T-helper 2 cell treated with Interferon-gamma antibody and Interleukin-4, amounts not matched to agents 100 ng/mL and 5 ng/mL, for 36 hours (primary cell): ENCODE results near the gene SRD5A2. TPM values are rescaled to one million over a fixed set of nuclear protein-coding genes. Genes with fewer than 3 reads are reported as not detected.

Source experiments
- intact Hi-C: fragments of 100-400 bp; cut with micrococcal nuclease; formaldehyde crosslinking; loops from one replicate; pipeline ENCODE4 v1.15.1; 2023
- total RNA-seq: library from RNA; stranded (reverse); gene quantifications from 2 replicates; pipeline ENCODE4 v1.2.3, GENCODE V29; 2022

Gene SRD5A2, protein sequence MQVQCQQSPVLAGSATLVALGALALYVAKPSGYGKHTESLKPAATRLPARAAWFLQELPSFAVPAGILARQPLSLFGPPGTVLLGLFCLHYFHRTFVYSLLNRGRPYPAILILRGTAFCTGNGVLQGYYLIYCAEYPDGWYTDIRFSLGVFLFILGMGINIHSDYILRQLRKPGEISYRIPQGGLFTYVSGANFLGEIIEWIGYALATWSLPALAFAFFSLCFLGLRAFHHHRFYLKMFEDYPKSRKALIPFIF
- total RNA-seq, result 0.05 TPM in 2 replicates

DNA sequence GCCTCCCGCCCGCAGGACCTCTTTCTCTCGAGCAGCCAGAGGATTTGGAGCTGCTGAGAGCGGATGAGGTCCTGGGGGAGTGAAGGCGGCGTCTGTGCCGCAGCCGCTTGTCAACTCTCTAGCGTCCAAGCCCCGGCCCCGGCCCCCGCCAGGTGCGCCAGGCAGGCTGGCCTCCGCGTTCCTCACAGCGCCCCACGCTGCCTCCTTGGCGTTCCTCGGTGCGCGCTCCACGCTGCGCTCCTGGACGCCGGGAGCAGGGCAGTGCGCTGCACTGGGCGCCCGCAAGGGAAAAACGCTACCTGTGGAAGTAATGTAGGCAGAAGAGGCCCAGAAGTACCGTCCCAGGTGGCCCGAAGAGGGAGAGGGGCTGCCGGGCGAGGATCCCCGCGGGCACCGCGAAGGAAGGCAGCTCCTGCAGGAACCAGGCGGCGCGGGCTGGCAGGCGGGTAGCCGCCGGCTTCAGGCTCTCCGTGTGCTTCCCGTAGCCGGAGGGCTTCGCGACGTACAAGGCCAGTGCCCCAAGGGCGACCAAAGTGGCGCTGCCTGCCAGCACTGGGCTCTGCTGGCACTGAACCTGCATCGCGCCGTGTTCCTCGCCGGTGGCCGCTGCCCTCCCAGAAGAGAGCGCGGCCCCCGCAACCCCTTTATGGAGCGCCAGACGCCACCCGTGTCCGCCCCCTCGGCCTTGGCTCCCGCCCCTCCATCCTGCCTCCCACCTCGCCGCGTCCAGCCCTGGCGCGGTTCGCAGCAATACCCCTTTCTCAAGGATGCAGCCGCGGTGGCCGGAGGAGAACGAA lies at the start of gene SRD5A2:
Gene SRD5A2, minus strand, starts transcription at position 618 of the 797 bp plus-strand sequence. Its CDS starts 38 bp downstream, at position 580.
- intact Hi-C loops, result no loop called here

DNA sequence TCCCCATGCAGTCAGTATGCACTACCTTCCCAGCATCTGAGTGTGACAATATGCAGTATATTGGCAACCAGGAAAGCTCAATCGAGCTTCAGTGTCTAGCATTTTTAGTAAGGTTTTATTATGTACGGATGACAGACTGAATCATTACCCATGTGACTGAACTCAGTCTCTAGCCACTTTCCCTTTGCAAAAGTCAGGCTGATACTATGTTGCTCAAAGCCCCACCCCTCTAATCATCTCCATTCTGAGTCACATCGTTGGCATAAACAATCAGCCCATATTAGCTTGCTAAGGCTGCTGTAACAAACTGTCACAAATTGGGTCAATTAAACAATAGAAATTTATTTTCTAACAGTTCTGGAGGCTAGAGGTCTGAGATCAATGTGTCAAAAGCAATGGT lies 25.8 kb upstream of the SRD5A2 start:
- intact Hi-C loops, result no loop called here

DNA sequence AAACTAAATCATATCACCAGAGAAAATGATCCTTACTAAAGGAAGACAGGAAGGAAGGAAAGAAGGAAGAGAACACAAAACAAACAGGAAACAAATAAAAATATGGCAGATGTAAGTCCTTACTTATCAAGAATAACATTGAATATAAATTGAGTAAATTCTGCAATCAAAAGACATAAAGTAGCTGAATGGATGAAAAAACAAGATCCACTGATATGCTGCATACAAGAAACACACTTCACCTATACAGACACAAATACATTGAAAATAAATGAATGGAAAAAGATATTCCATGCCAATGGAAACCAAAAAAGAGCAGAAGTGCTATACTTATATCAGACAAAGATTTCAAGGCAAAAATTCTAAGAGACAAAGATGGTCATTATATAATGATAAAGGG lies 18.0 kb upstream of the SRD5A2 start:
- intact Hi-C loops, result no loop called here

DNA sequence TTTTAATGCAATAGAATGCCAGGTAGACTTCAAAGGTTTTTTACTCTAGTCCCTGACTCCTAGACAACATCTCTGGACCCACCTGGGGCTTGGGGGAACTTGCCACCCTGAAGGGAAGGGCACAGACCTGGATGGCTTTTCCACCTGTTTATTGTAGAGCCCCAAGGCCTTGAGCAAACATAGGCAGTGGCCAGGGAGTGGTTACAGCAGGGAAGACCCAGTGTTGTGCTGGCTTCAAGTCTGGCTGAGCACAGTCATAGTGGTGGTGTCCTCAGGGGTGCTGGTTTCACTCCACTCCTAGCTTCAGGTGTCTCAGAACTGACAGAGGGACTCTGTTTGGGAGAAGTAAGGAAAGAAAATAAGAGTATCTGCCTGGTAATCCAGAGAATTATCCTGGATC lies 5.5 kb upstream of the SRD5A2 start:
- intact Hi-C loops, result no loop called here

DNA sequence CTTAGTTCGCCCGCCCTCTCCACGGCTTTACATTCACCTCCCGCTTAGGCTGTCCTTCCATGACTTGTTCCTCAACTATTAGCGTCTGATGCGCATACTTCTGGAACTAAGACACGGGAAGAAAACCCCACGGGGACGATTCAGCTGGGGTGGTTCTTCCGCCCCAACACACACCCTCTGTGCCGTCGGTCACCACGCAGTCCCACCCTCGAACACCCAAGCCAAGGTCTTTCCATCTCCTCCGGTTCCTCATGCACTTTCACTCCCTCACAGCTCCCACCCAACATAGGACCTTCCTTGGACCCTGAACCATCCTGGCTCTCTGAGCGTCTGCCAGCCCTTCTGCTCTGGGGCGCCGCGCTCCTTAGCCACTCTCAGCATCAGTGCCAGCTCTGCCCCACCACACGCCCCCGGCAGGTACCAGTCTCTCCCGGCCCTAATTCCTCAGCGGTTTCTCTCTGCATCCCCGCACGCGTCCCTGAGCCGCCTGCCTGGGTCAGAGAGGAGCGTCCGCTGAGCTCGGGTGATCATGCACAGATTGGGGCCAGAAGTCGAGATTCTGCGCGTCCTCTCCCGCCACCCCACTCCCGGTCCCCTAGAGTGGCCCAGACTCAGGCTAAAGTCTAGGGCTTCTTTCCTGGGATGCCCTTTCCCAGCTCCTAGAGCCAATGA lies 522 bp upstream of the SRD5A2 start:
- intact Hi-C loops, result no loop called here

DNA sequence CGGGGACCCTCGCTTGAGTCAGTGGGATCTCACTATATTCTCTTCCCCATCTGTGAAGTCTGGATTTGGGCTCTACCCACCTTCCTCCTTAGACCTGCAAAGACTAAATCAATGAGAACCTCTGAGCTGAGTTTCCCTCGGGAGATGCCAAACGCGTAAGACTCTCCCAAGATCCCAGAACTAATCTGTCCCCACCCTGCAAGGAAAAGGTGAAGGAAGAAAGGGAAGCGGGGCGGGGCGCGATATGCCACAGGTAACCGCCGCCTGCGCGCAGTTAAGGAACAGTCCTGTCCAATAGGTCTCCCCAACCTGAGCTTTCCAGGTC lies 780 bp downstream of the SRD5A2 start:
- intact Hi-C loops, result no loop called here

DNA sequence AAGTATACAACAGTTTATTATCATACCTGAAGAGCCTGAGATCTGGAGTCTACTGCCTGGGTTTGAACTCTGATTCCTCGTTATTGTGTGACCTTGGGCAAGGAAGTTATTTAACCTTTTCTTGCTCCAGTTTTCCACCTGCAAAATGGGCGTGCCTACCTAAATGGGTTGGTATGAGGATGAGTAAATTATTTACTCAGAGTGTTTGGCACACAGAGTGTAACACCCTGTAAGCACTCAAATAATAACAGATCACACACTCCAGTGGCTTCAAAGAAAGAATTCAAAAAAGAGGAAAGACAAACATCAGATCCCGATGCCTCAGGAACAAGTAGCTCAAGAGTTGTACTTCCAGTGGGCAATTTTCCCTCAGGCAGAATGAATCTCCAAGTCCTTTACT lies 2.4 kb downstream of the SRD5A2 start:
- intact Hi-C loops, result no loop called here

DNA sequence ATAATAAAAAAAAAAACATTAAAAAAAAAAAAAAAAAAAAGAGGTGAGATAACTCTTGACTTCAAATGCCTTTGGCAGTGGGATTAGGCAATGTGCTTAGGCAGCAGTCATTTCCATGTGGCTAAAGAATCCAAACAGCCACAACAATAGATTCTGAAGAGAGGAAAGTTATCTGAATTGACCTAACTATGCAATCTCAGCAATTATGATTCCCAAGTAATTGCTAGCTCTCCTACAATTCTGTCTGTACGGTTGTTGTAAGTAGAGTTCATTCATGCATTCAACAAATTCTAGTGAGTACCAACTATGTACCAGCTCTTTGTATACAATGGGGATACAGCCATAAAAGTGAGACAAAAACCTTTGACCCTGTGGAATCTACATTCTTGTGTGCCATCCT lies 3.6 kb downstream of the SRD5A2 start:
- intact Hi-C loops, result no loop called here

DNA sequence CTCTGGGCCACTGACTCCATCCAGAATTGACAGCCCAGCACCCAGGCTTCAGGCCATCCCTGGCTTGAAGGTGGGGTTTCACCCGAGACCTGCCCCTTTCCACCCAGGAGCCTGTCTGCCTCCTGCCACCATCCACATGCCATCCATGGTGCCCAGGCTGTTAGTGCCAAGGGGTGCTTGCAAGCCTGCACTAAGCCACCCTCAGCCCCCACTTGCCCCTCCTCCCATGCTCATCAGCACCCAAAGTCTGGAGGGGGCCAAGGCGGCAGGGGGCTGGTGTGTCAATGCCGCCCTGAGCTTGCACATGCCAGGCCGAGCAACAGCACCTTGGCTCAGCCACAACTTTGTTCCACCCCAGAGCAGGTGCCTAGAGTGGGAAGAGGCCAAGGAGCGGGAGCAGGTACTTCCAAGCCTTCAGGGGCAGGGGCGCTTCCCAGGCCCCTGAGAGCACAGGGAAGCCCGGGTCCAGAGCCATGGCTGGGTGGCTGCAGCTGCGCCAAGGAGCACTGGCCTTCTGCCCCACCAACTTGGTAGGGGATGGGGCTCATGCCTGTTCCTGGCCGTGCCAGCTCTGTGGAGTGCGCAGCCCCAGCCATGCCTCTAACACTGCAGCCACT lies 12.0 kb downstream of the SRD5A2 start:
- intact Hi-C loops, result no loop called here

DNA sequence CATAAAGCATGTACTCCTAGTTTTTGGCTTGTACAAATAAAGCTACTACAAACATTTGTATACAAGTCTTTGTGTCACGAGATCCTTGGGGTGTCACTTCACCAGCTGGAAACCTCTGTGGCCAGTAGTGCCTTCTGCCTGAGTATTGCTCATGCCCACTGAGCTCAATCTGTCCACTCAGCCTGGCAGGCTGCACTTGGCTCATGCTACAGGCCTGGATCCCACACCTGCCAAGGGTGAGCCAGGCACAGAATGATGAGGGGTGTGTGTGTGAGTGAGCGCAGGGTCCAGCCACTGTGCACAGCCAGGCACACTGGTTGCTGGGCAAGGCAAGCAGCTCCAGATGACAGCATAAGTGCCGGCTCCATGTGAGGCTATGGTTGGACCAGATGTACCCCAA lies 13.1 kb downstream of the SRD5A2 start:
- intact Hi-C loops, result no loop called here

DNA sequence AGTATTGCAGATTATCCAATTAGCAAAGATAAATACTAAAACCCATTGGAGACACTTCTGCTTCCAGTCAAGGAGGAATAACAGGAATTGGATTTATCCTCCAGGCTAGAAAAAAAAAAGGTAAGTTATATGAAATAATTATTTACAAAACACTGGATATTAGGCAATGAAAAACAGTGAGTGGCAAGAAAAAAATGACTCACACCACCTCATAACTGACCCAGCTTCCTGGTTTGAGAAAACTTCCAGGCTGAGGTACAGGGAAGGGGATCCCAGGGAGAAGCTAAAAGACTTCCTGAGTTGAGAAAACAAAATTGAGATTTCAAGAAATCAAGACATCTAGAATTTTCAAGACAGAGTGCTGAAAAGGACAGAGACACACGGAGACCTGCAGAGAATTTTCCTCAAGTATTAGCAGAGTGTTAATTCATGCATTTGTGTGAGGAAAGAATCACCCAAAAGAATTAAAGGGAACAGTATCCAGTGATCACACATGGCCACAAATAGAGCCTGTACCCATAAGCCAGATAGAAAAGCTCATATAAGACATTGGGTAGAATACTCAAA lies 17.4 kb downstream of the SRD5A2 start:
- intact Hi-C loops, result no loop called here

DNA sequence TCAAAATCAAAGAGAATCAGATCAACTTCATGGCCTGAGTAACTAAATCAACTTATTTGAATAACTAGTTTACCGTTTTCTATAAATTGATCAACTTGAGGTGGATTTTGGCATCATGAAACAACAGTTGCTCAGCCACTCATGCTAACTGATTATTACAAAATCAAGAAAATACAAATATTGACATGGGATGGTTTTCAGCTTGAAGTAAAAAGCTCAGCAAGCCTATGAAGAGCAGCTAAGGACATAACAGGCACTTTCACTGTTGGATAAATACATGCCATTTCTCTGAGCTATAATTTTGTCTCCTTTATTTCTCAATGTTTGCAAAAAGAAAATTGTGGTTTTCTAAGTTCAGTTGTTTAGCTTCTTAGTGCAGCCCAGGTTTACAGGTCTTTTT lies 18.9 kb downstream of the SRD5A2 start:
- intact Hi-C loops, result no loop called here

DNA sequence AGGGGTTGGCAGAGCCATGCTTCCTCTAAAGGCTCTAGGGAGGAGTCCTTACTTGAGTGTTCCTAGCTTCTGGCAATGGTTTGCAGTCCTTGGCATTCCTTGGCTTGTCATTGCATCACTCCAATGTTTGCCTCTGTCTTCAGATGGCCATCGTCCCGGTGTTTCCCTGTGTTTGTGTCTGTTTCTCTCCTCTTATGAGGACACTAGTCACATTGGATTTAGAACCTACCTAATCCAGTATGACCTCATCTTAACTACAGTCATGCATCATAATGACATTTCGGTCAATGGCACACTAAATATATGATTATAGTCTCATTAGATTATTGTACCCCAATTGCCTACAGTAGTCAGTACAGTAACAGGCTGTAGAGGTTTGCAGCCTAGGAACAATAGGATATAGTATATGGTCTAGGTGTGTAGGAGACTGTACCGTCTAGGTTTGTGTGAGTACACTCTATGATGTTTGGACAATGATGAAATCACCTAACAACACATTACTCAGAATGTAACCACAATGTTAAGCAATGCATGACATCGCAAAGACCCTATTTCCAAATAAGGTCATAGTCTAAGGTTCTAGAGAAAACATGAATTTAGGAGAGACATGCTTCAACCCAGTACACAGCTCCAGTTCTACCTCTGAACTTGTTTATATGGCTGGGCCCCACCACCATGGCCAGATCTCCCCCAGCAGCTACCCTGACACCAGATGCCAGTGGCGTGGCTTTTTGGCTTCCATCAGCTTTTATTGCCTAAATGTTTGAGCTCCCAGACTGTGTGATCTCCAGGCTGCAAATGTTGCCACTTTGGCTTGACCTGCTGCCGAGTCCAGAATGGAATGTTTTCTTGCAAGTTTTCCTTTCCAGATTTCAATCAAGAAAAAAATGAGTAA lies 22.1 kb downstream of the SRD5A2 start:
- intact Hi-C loops, result no loop called here

DNA sequence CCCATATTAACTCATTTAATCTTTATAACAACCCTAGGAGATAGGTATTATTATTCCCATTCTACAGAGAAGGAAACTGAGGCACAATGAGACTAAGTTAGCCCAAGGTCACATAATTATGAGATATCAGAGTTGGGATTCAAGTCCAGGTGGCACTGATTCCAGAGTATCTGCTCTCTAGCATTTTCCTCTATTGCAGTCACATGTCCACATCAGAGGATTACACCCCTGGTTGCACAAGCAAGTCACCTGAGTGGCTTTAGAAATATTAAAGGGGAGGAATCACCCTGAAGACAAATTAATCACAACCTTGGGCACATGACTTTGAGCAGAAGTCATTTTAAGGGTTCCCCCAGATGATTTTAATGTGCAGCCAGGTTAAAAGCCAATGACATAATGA lies 23.8 kb downstream of the SRD5A2 start:
- intact Hi-C loops, result no loop called here

DNA sequence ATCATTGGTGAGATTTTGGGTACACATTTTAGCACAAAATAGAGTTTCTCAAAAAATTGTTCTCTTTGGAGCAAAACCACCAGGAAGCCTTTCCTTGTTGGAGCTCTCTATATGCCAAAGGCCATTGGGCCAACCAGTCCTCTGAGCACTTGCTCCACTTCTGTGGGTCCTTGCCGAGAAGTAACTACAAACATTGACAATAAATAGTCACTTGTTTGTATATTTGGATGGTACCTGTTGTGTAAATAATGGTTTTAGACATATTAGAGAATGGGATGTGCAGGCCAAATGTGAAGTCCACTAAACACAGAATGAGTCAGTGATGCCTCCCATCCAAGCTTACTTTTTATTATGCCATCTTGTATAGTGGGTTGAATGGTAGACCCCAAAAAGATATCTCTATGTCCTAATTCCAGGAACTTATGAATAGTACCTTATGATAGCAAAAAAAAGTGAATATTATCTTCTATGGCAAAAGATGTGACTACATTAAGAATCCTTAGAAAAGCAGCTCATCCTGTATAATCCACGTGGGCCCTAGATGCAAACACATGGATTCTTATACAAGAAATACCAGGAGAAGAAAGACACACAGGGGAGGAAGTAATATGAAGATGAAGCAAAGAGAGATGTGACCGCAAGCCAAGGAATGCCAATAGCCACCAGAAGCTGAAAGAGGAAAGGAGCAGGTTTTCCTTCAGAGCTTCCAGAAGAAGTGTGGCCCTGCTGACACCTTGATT lies 24.6 kb downstream of the SRD5A2 start:
- intact Hi-C loops, result no loop called here

DNA sequence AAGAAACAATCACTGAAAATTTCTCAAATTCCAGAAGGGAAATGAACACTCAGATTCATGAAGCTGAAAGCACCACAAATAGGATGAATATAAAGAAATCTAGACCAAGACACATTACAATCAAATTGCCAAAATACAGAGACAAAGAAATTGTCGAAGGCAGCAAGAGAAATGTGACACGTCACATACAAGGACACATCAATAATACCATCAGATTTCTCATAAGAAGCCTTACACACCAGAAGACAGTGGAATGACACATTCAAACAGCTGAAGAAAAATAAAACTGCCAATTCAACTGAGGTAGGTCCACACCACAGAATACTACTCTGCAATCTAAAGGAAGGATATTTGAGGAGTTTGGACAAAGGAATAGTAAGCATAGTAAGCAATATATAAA lies 27.4 kb downstream of the SRD5A2 start:
- intact Hi-C loops, result no loop called here

DNA sequence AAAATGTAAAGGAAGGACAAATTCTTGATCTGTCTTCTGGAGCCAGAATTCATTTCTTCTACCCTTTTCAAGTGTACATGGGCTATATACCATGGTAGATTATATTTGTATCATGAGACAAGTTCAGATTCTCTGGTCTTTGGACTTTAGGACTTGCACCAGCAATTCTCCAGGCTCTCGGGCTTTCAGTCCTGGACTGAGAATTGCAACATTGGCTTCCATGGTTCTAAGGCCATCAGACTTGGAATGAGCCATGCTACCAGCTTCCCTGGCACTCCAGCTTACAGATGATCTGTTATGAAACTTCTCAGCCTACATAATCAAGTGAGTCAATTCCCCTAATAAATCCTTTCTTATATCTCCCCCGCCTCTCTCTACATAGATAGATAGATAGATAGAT lies 33.3 kb downstream of the SRD5A2 start:
- intact Hi-C loops, result no loop called here

DNA sequence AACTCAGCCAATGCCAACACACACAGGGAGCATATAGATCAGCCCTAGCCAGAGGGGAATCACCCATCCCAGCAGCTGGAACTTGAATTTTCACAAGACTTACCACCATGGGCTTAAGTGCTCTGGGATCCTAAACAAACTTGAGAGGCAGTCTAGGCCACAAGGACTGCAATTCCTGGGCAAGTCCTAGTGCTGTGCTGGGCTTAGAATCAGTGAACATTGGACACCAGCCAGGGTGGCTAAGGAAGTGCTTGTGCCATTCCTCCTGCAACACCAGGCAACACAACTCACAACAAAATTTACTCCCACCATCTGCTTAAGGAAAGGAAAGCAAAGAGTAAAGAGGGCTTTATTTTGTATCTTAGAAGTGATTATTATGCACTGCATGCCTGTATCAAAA lies 38.9 kb downstream of the SRD5A2 start:
- intact Hi-C loops, result no loop called here

DNA sequence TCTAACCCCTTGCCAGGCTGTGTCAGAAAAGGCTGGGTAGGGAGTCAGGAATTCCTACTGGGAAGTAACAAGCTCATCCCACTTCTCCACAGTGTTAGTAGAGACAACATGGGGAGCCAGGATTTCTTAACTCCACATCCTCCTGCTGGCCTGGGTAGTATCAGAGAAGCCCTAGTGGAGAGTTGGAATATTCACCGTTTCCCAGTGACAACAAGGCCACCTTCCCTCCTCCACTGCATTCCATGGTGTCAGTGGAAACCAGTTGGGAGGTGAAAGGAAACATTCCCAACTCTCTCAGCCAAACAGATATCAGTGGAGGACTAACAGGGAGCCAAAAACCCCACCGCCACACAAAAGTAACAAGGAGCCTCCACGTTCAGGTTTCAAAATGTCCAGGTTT lies 41.2 kb downstream of the SRD5A2 start:
- intact Hi-C loops, result no loop called here

DNA sequence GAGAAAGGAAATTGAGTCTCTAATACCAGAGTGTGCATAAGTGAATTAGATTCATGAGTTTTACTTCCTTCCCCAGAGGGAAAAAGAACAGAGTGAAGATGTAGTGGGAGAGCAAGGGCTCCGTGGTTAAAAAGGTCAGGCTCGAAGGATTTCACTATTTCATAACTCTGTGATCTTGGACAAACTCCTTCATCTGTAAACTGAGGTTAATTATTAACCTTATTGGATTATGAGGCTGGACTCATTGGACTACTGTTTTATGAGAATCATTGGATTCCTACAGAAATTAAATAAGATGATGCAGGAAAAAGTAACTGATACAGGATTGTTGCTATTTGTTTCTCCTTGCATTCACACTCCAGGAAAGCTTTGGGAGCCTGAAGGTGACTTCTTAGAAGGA lies 45.0 kb downstream of the SRD5A2 start:
- intact Hi-C loops, result no loop called here
